Mesenteric fat pad (tissue), 1 donor: Measurements from ENCODE around the gene HYDIN. TPM values are rescaled to one million over a fixed set of nuclear protein-coding genes. Genes with fewer than 3 reads are reported as not detected.

ENCODE experiments used
- DNase-seq: peaks from one replicate; pipeline ENCODE4 v3.0.0-alpha.2; 2020; ENCODE audit warnings: low spot score
- total RNA-seq: library from RNA; stranded (reverse); fragmentation: NEBNext Ultra II Directional; extraction: Animal tissue kit (Norgen Biotek cat#: 25700); gene quantifications from one replicate; pipeline ENCODE4 v1.2.1, GENCODE V29; 2021
- donor health status: DM: yes; HTN: yes; CAD: no.

The HYDIN gene
- total RNA-seq, 1 donor from 2014 or later, result 0.55 TPM

- no peak for DNase-seq
Measured at GRCh38 chr16:70793851-70794502, 436.5 kb downstream of the HYDIN start.

DNA sequence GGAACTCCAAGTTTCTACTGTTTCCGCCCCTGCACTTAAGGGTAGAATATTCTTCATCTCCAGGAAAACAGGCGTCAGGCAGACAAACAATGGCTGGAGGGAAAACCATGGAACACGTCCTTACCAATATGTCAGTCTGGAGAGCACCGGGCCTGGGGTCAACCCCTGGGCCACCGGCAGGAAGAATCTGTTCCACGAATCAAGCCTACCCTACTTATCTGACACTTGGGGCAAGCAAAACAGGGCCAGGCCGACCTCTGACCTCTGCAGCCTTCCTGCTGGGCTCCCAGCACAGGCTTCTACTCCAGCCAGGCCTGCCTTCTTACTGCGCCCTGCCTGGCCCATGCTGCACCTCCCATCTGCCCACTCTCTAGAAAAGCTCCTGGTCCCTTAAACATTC is 439.7 kb downstream of the HYDIN start:
- no peak for DNase-seq

GRCh38 chr16:70789595-70790447 is 440.7 kb downstream of the HYDIN start:
- no peak for DNase-seq

- DNase-seq, result no peak
Measured at GRCh38 chr16:70788668-70789594, 441.6 kb downstream of the HYDIN start.

- DNase-seq, result no peak
Measured at GRCh38 chr16:70786020-70786755, 444.3 kb downstream of the HYDIN start.

DNA sequence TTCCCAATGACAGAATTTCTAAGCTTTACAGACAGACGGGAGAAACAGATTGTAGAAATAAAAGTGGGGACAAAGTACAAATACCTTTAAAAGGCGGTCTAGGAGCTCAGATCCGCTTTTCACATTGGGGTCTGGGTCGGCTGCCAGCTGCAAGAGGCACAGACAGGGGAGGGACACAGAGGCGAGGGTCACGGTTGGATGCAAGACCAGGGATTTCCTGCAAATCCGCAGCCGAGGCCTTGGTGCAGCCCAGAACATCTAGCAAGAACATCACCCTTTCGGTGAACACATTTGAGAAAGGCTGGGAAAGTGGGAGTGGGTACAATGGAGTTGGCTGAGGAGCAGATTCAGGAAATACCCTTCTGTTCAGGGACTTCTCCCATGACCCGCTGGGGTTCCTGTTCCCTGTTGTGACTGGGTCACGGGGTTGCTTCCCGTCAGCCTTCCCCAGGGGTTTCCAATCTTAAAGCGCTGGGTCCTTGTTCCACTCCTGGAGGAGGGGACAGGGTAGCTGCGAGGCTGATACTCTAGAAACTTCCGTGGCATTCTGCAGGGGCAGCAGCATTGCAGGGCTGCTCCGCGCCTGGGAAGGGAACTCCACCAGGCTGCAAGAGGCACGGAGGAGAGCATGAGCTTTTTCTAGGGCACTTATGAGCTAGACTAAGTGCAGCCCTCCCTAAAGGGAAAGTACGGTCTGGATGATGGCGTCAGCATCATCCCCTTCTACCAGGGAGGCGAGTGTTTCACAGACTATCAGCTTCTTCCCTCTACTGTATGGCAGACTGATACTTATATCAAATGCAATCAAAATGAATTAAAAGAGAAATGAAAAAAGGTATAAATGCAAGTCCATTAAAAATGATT is 445.6 kb downstream of the HYDIN start:
- peak; percentile 84 for DNase-seq

- DNase-seq, result no peak
Measured at GRCh38 chr16:70782237-70782636, 448.3 kb downstream of the HYDIN start.

DNA sequence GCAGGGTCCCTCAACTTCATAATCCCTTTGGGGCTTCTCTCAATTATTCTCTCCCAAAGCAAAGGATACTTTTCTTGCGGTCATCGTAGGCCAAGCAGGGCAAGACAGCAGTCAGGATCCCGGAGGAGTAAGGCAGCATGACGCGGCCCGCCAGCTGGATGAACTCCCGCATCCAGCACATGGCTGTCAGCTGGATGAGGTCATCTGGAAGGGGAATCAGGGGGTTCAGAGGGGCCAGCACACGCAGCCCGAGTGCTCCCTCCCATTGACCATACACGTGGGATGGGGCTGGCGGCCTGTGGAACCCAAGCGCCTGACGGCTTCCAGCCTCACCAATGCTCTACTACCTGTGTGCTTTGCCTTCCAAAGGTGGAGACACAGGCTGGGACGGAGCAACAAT is 448.7 kb downstream of the HYDIN start:
- DNase-seq, result no peak

GRCh38 chr16:70780546-70780945 is 450.0 kb downstream of the HYDIN start:
- DNase-seq, result no peak

DNA sequence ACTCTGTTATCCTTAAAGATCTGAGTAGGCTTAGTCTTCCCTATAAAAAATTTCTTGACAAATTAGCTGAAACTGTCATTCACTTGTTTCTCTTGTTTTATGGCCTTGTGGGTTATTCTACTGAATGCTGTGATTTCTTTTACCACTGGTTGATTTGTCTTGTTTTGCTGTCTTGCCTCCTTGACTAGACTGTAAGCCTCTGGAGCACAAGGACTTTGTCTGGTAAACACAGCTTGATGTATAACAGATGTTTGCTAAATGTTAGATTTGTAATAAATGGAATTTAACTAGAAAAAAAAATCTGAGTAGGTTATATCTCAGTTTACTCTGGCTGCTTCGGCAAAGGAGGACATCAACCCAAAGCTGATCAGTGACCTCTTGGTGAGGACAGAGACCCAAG is 451.2 kb downstream of the HYDIN start:
- no peak for DNase-seq

- no peak for DNase-seq
Measured at GRCh38 chr16:70778901-70779309, 451.6 kb downstream of the HYDIN start.

DNA sequence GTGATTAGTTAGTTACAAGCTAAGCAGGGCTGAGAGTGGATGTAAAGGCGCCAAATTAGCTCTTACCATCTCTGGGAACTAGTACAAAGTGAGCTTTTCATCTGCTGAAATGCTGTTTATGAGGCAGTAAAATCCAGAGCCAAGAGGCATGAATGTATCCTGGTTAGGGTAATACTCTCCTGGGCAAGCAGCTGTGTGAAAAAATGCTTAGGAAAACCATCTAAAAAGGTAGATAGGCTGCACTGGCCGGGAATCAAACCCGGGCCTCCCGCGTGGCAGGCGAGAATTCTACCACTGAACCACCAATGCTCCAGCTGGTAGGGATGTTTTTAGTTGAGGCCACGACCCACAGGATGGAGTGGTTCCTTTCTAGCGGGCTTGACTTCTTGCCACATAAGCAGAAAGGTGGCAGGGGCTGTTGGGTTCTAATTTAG is 452.5 kb downstream of the HYDIN start:
- no peak for DNase-seq

- DNase-seq, result no peak
Measured at GRCh38 chr16:70777496-70777895, 453.0 kb downstream of the HYDIN start.

- no peak for DNase-seq
Measured at GRCh38 chr16:70775399-70775798, 455.1 kb downstream of the HYDIN start.

DNA sequence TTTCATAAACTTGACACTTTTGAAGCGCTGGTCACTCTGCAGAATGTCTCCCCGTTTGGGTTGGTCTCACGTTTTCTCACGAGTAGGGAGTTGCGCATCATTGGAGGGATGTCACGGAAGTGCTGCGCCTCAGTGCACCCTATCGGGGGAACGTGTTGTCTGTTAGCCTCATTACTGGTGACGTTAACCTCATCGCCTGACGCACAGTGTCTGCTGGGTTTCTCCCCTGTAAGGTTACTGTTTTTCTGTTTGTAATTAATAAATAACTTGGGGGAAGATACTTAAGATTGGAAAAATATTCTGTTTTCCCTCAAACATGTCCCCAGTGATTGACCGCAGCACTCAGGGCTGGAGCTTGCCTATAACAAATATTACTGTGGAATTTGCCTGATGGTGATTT is 456.3 kb downstream of the HYDIN start:
- no peak for DNase-seq

DNA sequence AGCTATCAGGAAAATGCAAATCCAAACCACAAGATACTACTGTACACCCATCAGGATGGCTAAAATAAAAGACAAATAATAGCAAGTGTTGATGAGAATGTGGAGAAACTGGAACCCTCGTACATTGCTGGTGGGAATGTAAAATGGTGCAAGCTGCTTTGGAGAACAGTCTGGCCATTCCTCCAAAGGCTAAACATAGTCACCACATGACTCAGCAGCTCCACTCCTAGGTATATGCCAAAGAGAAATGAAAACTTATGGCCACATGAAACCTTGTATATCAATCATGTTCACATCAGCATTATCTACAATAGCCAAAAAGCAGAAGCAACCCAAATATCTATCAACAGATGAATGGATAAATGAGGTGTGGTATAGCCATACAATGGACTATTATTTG is 458.0 kb downstream of the HYDIN start:
- DNase-seq, result no peak

GRCh38 chr16:70770626-70771552 is 459.6 kb downstream of the HYDIN start:
- DNase-seq, result no peak

GRCh38 chr16:70770291-70770625 is 460.3 kb downstream of the HYDIN start:
- DNase-seq, result no peak

DNA sequence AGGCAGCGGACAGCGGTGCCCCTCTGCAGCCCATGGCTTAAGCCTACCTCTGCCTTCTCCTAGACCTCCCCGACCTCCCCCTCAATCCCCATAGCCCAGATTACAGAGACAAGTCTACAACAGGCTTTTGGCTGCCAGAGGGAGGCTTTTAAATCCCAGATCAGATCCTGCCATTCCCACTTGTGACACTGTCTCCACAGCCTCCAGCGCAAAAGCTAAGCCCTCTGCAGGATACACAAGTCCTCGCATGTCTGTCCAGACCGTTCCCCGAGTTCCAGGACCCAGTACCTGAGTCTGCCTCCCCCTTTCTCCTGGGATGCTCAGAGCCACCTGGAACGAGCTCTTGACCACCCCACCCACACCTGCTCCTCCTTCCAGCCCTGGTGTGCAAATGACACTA is 460.8 kb downstream of the HYDIN start:
- no peak for DNase-seq
